Measurements from ENCODE around the gene RIMS1. TPM values are rescaled to one million over a fixed set of nuclear protein-coding genes. Genes with fewer than 3 reads are reported as not detected.
A peak's percentile ranks its signal among the peaks of the same experiment; 100 is the strongest.

RIMS1 gene
- total RNA-seq, 1 donor, result 0.63 TPM

- DNase-seq (ENCODE audit: low read depth), result no peak
- H3K4me3 ChIP-seq (ENCODE audit: low read depth, low read length), result no peak overlapping the region
- TF ChIP-seq CTCF (IDR thresholded peaks at IDR 0.05; ENCODE audit: insufficient read depth, low read length), result no peak
Measured at GRCh38 chr6:72413884-72414283, 527.5 kb downstream of the RIMS1 start.

GRCh38 chr6:72414657-72415056 lies 528.3 kb downstream of the RIMS1 start:
- H3K4me3 ChIP-seq (ENCODE audit: low read depth, low read length), result no peak overlapping the region
- no peak for TF ChIP-seq CTCF (IDR thresholded peaks at IDR 0.05; ENCODE audit: insufficient read depth, low read length)
- no peak for DNase-seq (ENCODE audit: low read depth)

GRCh38 chr6:72416744-72417465 lies 530.6 kb downstream of the RIMS1 start:
- no peak overlapping the region for H3K4me3 ChIP-seq (ENCODE audit: low read depth, low read length)
- TF ChIP-seq CTCF (IDR thresholded peaks at IDR 0.05; ENCODE audit: insufficient read depth, low read length), result no peak
- no peak for DNase-seq (ENCODE audit: low read depth)

GRCh38 chr6:72417759-72418158 lies 531.4 kb downstream of the RIMS1 start:
- DNase-seq (ENCODE audit: low read depth), result no peak
- H3K4me3 ChIP-seq (ENCODE audit: low read depth, low read length), result no peak overlapping the region
- no peak for TF ChIP-seq CTCF (IDR thresholded peaks at IDR 0.05; ENCODE audit: insufficient read depth, low read length)

GRCh38 chr6:72418495-72418894 lies 532.1 kb downstream of the RIMS1 start:
- peak; percentile 51 for DNase-seq (ENCODE audit: low read depth)
- no peak overlapping the region for H3K4me3 ChIP-seq (ENCODE audit: low read depth, low read length)
- TF ChIP-seq CTCF (IDR thresholded peaks at IDR 0.05; ENCODE audit: insufficient read depth, low read length), result no peak

- TF ChIP-seq CTCF (IDR thresholded peaks at IDR 0.05; ENCODE audit: insufficient read depth, low read length), result no peak
- DNase-seq (ENCODE audit: low read depth), result no peak
- H3K4me3 ChIP-seq (ENCODE audit: low read depth, low read length), result no peak overlapping the region
Measured at GRCh38 chr6:72419966-72420365, 533.6 kb downstream of the RIMS1 start.

GRCh38 chr6:72420409-72420808 lies 534.1 kb downstream of the RIMS1 start:
- DNase-seq (ENCODE audit: low read depth), result no peak
- no peak for TF ChIP-seq CTCF (IDR thresholded peaks at IDR 0.05; ENCODE audit: insufficient read depth, low read length)
- H3K4me3 ChIP-seq (ENCODE audit: low read depth, low read length), result no peak overlapping the region
